Esophagus mucosa (tissue), 1 donor: ENCODE measurements around the gene MS4A4A. TPM values are rescaled to one million over a fixed set of nuclear protein-coding genes. Genes with fewer than 3 reads are reported as not detected.
"Not testable (repeated sequence)": the region's sequence is repeated elsewhere in the genome, so short reads cannot be mapped to it uniquely, and the experiment has no call there.

Source experiments
- ATAC-seq: fragments of 200-7000 bp; cut with Tn5 transposase; one replicate; pipeline ENCODE4 v1.9.1; 2020
- total RNA-seq: library from RNA; stranded (reverse); gene quantifications from one replicate; pipeline ENCODE4 v1.2.4, GENCODE V29; 2023
- donor health status: DM: yes; HTN: yes; CAD: no.

The MS4A4A gene
- total RNA-seq: 0.24 TPM

GRCh38 chr11:60280412-60280811 is at the start of gene MS4A4A:
MS4A4A (plus strand) TSS chr11:60280666; CDS start chr11:60280676, 10 bp downstream.
- no peak for ATAC-seq

GRCh38 chr11:60230681-60231080 is 49.8 kb upstream of the MS4A4A start:
- ATAC-seq: no peak

DNA sequence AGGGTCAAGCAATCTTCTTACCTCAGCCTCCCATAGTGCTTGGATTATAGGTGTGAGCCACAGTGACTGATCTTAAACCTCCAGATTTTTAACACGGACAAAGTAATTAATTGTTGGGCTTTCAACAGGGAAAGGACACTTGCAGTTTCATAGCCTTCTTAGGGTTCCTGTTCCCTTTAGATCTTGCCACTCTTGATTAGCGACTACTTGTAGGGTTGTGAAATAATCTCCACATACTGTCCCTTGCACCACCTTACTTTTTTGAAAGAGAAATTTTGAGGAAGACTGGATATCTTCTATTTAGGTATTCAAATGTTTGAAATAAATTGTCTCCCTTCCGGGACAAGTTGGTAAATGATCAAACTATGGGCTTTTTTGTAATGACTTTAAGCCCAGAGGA is 45.1 kb upstream of the MS4A4A start:
- no peak for ATAC-seq

DNA sequence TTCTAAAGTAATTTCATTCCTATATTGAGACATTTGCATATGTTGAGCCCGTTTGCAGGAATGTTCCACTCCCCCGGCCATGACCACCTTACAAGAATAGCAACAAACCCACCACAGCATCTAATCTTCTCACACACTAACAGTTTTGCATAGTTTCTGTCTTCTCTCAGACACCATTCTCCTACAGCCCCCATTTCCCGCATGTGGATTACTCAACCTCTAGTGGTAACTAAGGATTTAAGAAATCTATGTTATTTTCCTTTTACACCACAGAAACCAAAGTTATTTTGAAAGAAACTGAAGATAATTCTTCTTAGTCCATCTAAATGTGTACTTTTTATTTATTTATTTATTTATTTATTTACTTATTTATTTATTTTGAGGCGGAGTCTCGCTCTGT is 39.8 kb upstream of the MS4A4A start:
- no peak for ATAC-seq

GRCh38 chr11:60241786-60242185 is 38.7 kb upstream of the MS4A4A start:
- no peak for ATAC-seq

GRCh38 chr11:60242740-60243239 is 37.7 kb upstream of the MS4A4A start, which contains the start of gene MS4A4E:
MS4A4E (minus strand) TSS chr11:60243137; CDS start chr11:60230055, 13,082 bp downstream.
- no peak for ATAC-seq

DNA sequence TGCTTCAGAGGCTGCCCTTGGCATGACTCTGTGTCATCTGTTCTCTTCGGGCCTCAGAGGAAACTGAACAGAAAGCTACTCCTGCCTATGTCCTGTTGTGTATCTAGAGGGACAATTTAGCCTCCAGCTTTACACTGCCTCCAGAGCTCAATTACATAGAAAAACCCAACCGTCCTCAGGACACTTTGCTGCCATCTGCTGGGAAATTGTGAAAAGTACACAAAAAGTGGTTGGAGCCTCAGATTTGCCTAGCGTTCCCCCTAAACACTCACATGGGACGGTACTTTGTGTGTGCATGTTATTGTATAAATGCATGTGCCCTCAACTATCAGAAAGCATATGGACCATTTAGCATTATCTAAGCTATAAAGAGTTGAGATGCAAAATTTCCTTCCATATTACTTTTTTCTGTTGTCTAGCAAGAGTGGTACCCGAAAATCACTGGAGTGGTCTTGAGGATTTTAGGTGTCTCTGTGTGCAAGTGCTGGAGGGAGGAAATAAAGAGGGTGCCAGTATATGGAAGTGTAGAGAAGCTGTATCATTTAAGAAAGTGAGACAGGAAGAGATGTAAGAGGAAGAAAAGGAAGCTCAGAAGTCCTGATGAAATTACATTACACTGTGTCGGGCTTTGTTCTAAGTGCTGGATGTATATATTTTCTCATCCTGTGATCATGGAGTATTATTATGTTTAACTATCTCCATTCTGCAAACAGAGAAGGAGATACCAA is 28.8 kb upstream of the MS4A4A start:
- ATAC-seq: no peak

DNA sequence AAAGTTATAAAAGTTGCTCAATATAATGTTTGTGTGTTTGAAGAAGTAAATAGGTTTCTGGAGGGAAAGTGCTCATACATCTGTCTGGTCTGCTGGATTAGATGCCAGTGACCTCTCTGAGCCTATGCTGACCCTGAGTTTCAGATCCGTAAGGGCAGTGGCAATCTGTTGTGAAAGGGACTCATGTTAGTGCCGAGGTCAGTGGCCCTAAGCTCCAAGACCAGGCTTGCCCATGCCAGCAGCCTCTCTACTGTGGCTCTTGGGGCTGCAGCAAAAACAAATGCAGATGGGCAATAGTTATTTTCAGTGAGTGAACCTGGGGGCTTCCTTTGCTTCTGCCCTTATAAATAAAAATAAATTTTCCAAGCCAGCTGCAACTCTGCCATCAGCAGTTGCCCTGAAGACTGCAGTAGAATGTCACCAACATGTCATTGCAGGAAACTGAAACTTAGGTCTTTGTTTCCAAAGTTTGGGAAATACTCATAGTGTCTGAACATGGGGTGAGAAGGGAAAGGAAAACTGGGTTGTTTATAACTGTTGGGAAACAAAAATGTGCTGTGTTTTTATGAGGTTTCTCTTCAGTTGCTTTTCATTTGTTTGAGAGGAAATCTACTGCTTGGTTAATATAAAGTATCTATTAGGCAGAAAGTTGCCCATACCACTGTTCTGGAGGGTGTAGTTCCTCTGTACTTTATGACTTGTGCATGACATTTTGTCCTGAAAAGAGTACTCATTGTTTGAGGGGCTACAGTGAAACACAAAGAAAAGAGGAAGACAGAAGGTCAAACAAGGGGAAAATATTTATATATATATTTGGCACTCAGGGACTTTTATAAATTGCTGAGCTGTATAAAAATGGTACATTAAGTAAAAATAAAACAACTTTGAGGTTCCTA is 28.0 kb upstream of the MS4A4A start:
- no peak for ATAC-seq

- no peak for ATAC-seq
Measured at GRCh38 chr11:60257956-60258722, 22.3 kb upstream of the MS4A4A start.

DNA sequence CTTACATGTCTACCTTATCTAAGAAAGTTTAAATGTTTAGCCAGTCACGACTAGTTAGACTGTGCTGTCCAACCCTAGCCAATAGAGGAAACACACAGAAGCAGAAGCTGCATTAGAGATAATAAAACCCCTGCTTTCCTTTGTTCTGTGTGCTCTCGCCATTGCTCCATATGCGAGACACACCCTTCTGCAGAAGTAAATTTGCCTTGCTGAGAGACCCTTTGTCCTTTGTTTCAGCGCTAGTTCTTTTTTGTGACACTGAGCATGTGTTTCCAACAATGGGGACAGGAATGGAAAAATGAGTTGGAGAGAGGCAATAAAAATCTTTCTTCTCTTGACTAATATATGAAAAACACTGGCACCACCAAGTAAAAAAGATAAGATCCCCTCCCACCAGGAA is 19.5 kb upstream of the MS4A4A start:
- no peak for ATAC-seq

DNA sequence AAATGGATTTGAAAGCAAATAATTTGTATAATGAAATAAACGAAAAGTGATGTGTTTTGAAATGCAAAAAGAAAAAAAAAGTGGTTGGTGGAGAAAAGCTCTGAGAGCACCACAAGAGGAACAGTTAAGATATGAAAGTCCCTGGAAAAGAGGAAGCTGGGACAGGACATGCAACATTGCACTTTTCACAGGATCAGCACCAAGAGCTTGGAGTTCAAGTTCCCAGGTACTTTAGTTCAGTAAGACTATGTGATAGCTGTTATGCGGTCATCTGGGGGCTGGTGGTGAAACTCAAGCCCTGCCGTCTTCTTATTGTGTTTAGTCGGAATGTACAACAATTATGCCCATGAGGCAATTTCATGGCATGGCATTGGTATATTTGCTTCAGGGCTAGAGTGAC is 17.1 kb upstream of the MS4A4A start:
- no peak for ATAC-seq

- ATAC-seq: no peak
Measured at GRCh38 chr11:60264644-60265043, 15.8 kb upstream of the MS4A4A start.

- peak; percentile 43 for ATAC-seq
Measured at GRCh38 chr11:60265373-60266214, 14.9 kb upstream of the MS4A4A start.

DNA sequence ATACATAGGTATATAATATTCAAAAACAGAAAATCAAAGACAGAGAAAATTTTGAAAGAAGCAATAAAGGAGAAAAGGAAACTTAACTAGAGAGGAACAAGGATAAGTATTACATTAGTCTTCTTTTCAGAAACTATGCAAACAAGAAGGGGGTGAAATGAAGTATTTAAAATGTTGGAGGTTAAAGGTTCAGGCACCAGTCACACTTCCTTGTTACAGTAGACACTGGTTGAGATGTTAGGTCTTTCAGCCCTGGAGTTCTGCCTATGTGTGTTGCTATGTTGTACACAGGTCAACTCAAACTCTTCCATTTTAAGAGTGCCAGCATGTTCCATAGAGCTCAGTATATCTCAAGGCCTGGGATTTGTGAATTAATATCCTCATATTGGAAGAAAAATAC is 6.0 kb upstream of the MS4A4A start:
- ATAC-seq: no peak

DNA sequence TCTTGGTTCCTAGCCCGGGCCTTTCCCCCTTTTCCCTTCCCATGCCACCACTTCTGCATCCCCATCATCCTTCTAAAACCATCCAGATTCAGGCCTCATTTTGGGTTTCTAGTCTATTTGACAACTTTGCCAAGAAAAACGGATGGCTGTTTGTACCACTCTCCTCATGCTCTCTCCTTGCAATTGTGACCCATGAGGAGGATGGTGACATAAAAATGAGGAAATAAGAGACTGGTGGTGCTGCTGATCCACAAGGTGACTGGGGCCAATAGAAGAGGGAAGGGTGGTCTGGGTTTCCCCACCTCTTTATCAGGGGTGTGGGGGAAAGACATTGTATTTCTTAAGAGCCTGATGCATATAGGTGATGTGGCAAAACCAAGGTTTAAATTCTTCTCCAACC is 1.0 kb downstream of the MS4A4A start:
- ATAC-seq: no peak

DNA sequence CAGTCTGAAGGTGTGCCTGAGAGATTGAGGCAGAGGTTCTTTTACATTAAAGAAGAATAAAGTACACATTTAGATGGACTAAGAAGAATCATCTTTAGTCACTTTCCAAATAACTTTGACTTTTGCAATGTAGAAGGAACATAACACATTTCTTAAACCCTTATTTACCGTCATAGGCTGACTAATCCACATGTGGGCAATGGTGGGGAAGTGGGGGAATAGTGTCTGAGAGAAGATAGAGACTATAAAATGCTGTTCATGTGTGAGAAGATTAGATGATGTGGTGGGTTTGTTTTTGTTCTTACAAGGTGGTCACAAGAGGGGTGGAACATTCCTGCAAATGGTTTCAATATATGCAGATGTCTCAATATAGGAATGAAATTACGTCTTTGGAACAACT is 1.8 kb downstream of the MS4A4A start:
- ATAC-seq: no peak

- not testable (repeated sequence) for ATAC-seq
Measured at GRCh38 chr11:60285411-60286126, 5.1 kb downstream of the MS4A4A start.

DNA sequence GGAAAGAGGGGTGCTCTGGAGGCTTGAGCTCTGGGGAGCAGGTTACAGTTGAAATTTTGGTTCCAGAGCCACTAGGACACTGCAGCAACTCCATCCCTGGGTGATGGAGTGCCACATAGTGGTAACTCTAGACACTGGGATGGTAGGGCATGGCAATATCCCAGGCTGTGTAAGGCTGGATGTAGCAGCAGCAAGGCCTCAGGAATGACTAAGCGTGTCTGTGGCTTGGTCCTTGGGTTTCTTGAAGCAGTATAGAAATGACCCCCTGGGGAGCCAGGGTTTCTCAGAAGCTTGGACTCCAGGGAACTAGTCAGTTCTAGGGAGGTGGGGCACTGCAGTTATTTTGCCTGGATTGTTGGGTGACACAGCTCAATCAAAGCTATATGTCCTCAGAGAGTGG is 8.1 kb downstream of the MS4A4A start:
- no peak for ATAC-seq

GRCh38 chr11:60292145-60292544 is 11.7 kb downstream of the MS4A4A start:
- no peak for ATAC-seq

DNA sequence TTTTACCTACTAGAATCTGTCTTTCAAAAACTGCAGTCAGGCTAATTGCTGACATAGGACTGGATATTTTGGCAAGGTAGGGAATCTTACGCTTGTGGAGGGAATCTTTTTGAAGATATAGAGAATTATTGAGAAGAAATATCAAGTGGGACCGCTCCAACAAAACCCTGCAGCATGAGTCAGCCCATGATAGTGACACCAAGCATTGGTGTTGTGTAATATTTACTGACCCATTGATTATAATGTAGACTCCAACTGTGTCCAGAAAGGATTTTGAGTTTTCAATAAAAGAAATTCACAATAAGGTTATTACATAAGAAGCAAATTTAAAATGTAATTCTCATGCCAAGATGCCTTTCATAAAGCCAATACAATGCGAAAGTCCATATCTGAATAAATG is 20.7 kb downstream of the MS4A4A start:
- no peak for ATAC-seq

- not testable (repeated sequence) for ATAC-seq
Measured at GRCh38 chr11:60301884-60302283, 21.4 kb downstream of the MS4A4A start.
